DMS114 treated with DMSO at 0.1 percent for 48 hours (cell line): ENCODE results near the gene MUC5B.

Source experiments
- DNase-seq: peaks from one replicate; lab custom pipeline; 2025; ENCODE audit not compliant: unreplicated experiment; lab: John Stamatoyannopoulos, UW

MUC5B gene

GRCh38 chr11:1295086-1295485, 72.2 kb downstream of the MUC5B start:
- DNase-seq, result no peak

DNA sequence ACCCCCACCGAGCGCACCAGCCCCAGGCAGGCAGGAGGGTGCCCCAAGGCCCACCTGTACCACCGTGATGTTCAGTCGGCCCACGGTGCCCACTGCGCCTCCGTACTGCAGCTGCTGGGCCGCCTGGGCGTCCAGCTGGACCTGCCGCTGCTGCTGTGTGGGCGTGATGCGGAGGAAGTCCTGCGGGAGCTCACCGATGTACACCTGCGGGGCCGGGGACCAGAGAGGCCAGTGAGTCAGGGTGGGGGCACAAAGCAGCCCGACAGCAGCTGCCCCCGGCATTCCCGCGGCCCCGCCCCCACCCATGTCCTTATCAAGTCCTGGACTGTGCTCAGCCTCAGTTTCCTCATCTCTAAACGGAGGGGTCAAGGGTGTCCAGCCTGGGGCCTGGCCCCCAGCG, 72.7 kb downstream of the MUC5B start:
- no peak for DNase-seq

DNA sequence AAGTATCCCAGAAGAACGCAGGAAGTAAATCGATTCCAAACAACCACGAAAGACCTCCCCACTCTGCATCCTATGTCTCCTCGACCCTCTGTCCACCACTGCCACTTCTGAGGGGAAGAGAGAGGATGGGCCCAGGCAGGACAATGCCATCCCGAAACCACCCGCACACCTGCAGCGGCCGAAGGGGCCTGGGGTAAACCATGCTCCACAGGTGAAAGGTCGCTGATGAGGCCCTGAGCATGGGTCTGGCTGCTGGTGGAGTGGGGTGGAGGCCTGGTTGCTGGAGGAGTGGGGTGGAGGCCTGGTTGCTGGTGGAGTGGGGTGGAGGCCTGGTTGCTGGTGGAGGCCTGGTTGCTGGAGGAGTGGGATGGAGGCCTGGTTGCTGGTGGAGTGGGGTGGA, 73.4 kb downstream of the MUC5B start:
- DNase-seq, result no peak

DNA sequence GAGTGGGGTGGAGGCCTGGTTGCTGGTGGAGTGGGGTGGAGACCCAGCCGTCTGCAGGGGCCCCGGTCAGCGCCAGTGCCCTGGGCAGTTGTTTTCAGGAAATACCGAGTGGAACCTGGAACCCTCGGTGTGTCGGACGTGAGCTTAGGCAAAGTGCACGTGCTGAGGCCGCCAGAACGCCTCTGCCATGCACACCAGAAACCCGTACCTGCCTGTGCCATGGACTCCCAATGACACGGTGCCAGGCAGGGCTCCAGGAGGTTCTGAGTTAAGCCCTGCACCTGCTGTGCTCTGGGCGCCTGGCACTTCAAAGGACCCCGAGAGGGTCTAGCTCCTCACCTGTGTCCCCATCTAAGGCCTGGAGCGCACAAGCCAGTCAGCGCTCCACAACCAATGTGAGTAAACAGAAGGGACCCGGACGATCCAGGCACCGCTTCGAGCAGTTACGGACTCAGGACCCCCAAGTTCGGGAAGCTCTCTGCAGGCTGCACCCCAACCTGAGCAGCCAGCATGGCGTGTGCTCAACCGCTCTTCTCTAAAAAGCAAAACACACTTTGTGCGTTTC, 74.2 kb downstream of the MUC5B start:
- no peak for DNase-seq

DNA sequence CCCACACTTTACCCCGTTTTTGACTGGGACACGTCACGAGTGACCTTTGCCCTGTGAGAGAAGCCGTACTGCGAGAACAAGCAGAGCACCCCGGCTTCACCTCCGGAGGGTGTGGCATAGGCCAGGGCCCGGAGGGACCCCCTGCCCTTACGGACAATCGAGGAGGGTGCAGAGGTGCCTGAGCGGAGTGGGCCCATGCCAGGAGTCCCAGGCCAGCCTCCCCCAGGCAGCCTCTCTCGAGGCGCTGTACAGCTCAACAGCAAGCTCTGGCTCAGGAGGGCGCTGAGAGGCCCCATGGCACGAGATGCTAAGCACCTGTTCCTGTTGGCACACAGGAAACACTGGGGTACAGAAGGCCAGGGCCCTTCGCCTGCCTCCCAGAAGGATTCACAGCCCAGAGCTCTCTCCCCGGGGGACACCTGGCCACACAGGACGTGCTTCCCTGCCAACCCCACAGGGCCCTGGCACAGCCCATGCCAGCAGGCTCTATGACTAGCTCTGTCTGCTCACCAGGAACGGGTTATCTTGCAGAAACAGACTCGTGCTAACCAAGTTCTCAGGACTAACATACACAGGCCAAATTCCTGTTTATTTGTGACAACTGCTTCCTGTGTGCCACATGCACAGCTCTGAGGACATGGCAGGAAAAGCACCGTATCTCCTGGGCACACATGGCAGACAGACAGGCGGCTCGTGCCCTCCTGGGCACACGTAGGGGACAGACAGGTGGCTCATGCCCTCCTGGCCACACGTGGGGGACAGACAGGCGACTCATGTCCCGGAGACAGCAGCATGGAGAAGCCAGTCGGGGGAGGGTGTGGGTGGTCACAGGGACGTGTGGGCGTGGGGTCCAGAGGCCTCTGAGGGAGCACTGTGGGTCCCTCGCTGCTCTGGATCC, 75.0 kb downstream of the MUC5B start:
- DNase-seq, result no peak

DNA sequence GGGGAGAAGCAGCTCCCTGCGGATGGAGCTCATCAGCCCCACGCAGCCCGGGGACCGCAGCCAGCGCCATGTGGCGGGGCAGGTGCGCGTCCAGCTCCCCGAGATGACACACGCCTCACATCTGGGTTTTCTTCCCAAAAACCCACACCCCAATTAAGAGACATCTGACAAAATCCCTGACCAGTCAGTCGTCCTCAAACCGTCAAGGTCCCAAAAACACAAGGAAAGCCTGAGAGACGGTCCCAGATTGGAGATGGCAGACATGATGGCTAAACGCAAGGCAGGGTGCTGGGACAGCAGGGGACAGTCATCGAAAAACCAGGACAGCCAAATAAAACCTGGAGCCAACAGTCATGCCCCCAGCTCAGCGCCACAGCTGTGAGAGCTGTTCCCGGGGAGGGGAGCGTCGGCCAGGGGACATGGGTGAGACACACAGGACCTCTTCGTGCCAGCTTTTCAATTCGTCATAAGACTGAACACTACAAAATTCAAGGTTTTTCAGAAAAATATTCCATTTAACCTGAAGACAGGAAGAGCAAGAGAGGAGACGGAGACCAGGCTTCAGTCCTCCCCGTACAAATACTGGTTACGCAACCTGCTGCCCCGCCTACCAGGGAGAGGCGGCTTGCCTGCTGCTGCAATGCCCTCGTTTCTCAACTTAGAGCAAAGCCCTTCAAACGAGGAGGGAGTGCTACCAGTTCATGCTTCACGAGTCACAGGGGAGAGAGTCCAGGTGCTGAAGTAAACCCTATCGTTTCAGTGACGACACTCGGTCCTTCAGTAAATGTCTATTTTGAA, 76.0 kb downstream of the MUC5B start:
- DNase-seq, result no peak

DNA sequence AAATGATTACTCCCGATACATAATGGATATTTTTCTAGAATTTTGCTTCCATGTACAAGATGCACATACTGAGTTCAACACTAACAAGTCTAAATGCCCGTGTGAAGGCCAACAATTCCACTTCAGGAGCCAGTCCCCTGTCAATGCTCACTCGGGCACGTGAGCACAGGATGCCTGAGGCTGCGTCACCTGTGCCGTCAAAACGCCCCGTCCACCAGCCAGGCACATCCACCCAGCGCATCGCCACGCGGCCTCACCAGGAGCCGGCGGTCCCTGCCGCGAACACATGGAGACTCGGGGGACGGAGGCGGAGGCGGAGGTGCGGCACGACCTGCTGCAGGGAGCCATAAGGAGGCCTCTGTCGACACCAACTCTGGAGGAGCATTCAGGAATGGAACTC, 76.8 kb downstream of the MUC5B start:
- DNase-seq, result no peak

DNA sequence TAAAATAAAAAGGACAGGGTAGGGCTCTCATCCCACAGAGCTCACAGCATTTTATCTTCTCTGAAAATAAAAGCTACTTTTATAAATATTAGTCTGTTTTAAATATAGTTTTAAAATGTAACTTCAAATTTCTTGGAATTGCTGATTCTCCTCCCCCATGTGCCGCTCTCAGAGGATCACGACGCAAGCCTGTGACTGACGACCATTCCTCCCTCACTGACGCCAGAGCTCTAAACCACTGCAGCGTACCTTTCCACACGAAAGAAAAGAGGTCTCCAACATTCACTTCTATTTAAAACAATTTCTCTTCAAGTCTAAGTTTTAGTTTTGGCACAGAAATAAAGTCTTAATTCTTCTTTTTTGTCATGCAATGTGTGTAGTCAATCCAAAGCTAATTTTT, 77.3 kb downstream of the MUC5B start:
- DNase-seq, result no peak

DNA sequence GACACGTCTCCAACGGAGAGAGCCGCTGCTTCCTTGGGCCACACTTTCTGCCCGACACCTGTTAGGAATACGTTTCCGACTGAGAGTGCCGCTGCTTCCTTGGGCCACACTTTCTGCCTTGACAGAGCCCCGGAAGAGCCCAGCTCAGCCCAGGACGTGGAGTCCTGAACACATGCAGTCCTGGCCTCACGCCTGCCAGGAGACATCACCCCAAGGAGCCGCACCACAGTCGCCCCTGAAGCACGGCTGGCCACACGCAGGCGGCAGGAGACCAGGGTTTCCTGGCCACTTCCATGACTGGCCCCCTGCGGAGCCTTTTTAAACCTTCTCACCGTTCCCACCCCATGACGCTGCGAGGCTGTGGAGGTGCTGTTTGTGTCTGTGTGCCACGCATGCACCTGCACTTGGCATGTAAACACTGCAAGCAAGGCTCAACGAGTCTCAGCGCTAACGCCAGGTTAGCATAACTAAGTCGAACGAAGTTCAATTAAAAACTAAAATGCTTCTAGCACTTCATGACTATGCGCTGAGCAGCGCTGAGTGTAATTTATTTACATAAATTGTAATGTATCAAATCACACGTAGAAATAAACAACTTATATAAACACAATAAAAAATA, 77.8 kb downstream of the MUC5B start:
- no peak for DNase-seq

GRCh38 chr11:1301220-1302000, 78.5 kb downstream of the MUC5B start:
- DNase-seq, result no peak

DNA sequence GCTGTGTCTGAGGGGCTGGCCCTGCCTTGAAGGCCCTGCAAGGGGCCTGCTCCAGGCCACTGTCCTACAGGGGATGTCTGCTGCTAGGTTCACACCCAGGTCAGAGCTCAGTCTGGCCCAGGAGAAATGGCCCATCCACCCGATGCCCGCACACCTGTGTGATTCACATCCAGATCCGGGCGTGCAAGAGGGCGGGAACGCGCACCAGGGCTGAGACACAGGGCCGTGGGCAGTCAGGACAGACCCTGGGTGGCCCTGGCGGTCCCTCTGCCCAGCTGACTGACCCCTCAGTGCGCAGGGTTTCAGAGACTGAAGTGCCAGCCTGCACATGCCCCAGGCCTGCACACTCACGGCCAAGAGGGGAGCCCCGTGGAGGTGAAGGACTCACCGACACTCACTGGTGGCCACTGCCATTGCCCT, 79.2 kb downstream of the MUC5B start:
- DNase-seq, result no peak

- DNase-seq, result no peak
Observed at GRCh38 chr11:1302461-1303125, 79.7 kb downstream of the MUC5B start.

GRCh38 chr11:1303126-1303821, 80.4 kb downstream of the MUC5B start:
- DNase-seq, result no peak

DNA sequence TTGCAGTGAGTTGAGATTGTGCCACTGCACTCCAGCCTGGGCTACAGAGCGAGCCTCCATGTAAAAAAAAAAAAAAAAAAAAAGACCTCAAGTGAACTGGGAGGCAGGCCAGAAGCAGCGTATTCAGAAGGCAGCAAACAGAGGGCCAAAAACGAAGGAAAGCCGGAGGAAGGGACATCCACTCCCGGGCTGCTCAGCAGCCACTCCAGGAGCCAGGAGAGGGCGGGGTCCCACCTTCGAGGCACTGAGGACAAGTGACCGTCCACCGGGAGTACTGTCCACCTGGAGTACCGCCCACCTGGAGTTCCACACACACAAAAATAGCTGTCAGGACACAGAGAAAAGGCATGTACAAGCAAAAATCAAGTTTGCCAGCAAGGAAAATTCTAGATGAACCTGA, 81.1 kb downstream of the MUC5B start:
- no peak for DNase-seq

DNA sequence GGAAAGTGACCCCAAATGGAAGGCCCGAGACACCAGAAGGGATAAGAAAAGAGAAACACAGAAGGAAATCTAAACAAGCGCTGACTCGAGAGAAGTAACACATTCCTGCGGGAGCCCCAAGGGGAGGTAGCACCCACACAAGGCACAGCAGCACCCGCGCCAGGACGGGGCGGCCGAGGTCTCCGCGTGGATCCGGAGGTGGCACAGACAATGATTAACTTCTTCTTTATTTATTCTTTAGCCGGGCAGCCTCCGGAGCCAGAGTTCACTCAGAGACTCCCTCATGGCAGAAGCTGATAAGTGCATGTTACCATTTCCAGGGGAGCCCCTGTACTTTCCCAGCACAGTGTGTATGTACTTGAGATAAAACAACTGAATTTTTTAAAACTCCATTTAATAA, 81.5 kb downstream of the MUC5B start:
- no peak for DNase-seq

DNA sequence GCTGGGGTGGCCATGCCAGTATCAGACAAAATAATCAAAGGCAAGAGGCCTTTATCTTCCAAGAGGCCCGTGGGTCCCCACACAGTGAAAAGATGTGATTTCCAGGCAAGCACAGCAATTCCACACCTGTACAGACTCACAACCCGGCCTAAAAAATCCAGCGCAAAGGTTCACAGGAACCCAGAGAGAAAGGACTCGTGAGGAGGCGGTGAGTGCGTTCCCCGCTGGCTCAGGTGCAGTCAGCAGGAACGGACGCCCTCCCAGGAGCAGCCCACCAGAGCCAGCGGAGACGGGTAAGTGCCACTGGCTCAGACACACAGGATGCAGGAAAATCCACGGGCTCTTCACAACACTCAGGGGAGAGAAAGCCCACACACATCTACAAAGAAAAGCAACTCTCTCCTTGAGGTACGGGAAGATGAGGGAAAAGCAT, 82.2 kb downstream of the MUC5B start:
- no peak for DNase-seq

DNA sequence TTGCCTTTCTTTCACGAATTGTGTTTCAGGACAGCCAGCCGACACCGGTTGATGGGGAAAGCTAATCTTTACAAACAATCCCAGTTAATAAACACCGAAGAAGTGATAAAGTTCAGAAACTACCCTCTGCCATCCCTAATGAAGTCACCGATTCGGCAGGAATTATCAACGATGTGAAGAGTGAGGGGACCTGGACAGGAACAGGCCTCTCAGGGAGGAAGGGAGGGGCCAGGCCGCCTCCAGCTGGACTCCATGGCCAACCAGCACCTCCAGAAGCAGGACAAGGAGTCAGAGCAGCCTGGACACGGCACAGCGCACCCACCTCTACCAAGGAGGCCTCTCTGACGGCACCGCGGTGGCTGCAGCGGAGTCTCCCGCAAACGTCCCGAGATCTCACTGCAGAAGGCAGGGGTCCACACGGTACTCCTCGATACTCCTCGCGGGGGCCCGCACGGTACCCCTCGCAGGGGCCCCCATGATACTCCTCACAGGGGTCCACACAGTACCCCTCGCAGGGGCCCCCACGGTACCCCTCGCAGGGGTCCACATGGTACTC, 82.7 kb downstream of the MUC5B start:
- DNase-seq, result no peak

GRCh38 chr11:1306186-1307162, 83.6 kb downstream of the MUC5B start:
- DNase-seq, result no peak
